ENCODE results near the gene KIT. TPM values are rescaled to one million over a fixed set of nuclear protein-coding genes. Genes with fewer than 3 reads are reported as not detected.

KIT gene
- total RNA-seq, 1 experiment from 2014 or later: not detected

GRCh38 chr4:54707406-54707805, 49.6 kb downstream of the KIT start:
- BruUV-seq (replicated peaks): no TSS peak
- no peak overlapping the region for H3K4me3 ChIP-seq (replicated peaks in 1 of 2; ENCODE audit: low read depth in 1 of 2, low read length in 2 of 2)
- H3K4me2 ChIP-seq (ENCODE audit: low read length): no peak overlapping the region
- ChIA-PET CTCF (no interaction called here), POLR2A (no interaction called here), RAD21 (ENCODE audit: low non-redundant PET in 1 of 2, low total read pairs in 2 of 2, uncharacterized antibody in 2 of 2, unreplicated experiment in 2 of 2) (no interaction called here)
- TF ChIP-seq YY1 (IDR thresholded peaks at IDR 0.05; ENCODE audit: extremely low read depth, insufficient replicate concordance, low read depth, low read length): no peak
- TF ChIP-seq ELF1 (IDR thresholded peaks at IDR 0.05; ENCODE audit: borderline replicate concordance, low read depth): no peak
- TF ChIP-seq SIN3A (IDR thresholded peaks at IDR 0.05; ENCODE audit: low read depth): no peak
- no peak for TF ChIP-seq JUND (IDR thresholded peaks at IDR 0.05)
- no peaks in the 10 kb centered on the region for H4K20me1 ChIP-seq (ENCODE audit: insufficient read depth)
- no peaks in the 10 kb centered on the region for H3K4me1 ChIP-seq (ENCODE audit: control insufficient read depth in 1 of 2, insufficient read depth in 2 of 2, low read length in 2 of 2)
- H3K36me3 ChIP-seq (ENCODE audit: control insufficient read depth in 1 of 2, insufficient read depth in 2 of 2, low read length in 2 of 2): no peaks in the 10 kb centered on the region
- intact Hi-C loops (cut with micrococcal nuclease): no loop called here
- H3K9me2 ChIP-seq (ENCODE audit: insufficient read depth): no peaks in the 10 kb centered on the region
- ATAC-seq: no peak
- no peak overlapping the region for H3K9ac ChIP-seq (ENCODE audit: low read length)
- no peaks in the 10 kb centered on the region for H3K79me2 ChIP-seq (ENCODE audit: insufficient read depth, low read length)
- no peaks in the 10 kb centered on the region for H3K9me3 ChIP-seq (ENCODE audit: control insufficient read depth in 1 of 2, insufficient read depth in 1 of 2, low read depth in 1 of 2, low read length in 2 of 2)
- H3K27ac ChIP-seq (ENCODE audit: low read depth, low read length): no peak overlapping the region
- H2AFZ ChIP-seq (ENCODE audit: low read depth, low read length, poor library complexity, severe bottlenecking): no peak overlapping the region
- no peak for DNase-seq (ENCODE audit: low read depth, low spot score)
- peaks cover 33% of the 10 kb centered on the region for H3K27me3 ChIP-seq (ENCODE audit: insufficient read depth, low read length)

- no TSS peak for BruUV-seq (replicated peaks)
These were observed 50.9 kb downstream of the KIT start for GRCh38 chr4:54708339-54709279.

More at GRCh38 chr4:54708339-54709279, 50.9 kb downstream of the KIT start:
- Histone ChIP-seq H3K36me3 (ENCODE audit: control insufficient read depth in 1 of 2, insufficient read depth in 2 of 2, low read length in 2 of 2) (no peaks in the 10 kb centered on the region), H3K9me3 (ENCODE audit: control insufficient read depth in 1 of 2, insufficient read depth in 1 of 2, low read depth in 1 of 2, low read length in 2 of 2) (no peaks in the 10 kb centered on the region), H3K4me3 (replicated peaks in 1 of 2; ENCODE audit: low read depth in 1 of 2, low read length in 2 of 2) (no peak overlapping the region), H3K27ac (ENCODE audit: low read depth, low read length) (no peak overlapping the region), H4K20me1 (ENCODE audit: insufficient read depth) (no peaks in the 10 kb centered on the region), H2AFZ (ENCODE audit: low read depth, low read length, poor library complexity, severe bottlenecking) (no peak overlapping the region), H3K27me3 (ENCODE audit: insufficient read depth, low read length) (peaks cover 32% of the 10 kb centered on the region), H3K4me1 (ENCODE audit: control insufficient read depth in 1 of 2, insufficient read depth in 2 of 2, low read length in 2 of 2) (no peaks in the 10 kb centered on the region), H3K79me2 (ENCODE audit: insufficient read depth, low read length) (no peaks in the 10 kb centered on the region), H3K4me2 (ENCODE audit: low read length) (no peak overlapping the region), H3K9ac (ENCODE audit: low read length) (no peak overlapping the region), H3K9me2 (ENCODE audit: insufficient read depth) (no peaks in the 10 kb centered on the region)
- TF ChIP-seq EZH2phosphoT487 (IDR thresholded peaks at IDR 0.05; ENCODE audit: borderline replicate concordance) (no peak), EZH2 (IDR thresholded peaks at IDR 0.05) (no peak), JUND (IDR thresholded peaks at IDR 0.05) (no peak), ZFX (IDR thresholded peaks at IDR 0.05) (no peak), RAD21 (IDR thresholded peaks at IDR 0.05; ENCODE audit: low read depth) (no peak)
- CTCF ChIA-PET: no interaction called here
- intact Hi-C loops (cut with micrococcal nuclease): no loop called here
- RAD21 ChIA-PET (ENCODE audit: low non-redundant PET in 1 of 2, low total read pairs in 2 of 2, uncharacterized antibody in 2 of 2, unreplicated experiment in 2 of 2): no interaction called here
- ATAC-seq (no peak), DNase-seq (ENCODE audit: low read depth, low spot score) (no peak)
- POLR2A ChIA-PET: no interaction called here

Data from HCT116 (cell line).